GM12878 (cell line): ENCODE data around the gene NIPSNAP3A. TPM values are rescaled to one million over a fixed set of nuclear protein-coding genes. Genes with fewer than 3 reads are reported as not detected.

ENCODE experiments used
- ATAC-seq: fragments of 200-7000 bp; cut with Tn5 transposase; 3 replicates; pipeline ENCODE4 v1.9.1; 2020; ENCODE audit warnings: mild to moderate bottlenecking, moderate library complexity
- BruUV-seq: library from RNA; stranded (reverse); fragments of 400-500 nt; replicated peaks from 2 replicates; lab custom pipeline; 2021; lab: Mats Ljungman, UMichigan
- CTCF ChIA-PET: fragments of 300-600 bp; sonication (Branson Sonifier 250); formaldehyde crosslinking; extraction: SDS; loops from one replicate; lab custom pipeline; 2021; ENCODE audit warnings: inconsistent platforms; lab: Yijun Ruan, JAX
- POLR2A ChIA-PET: fragments of 350-600 bp; formaldehyde crosslinking; extraction: SDS; loops from one replicate; lab custom pipeline; 2021; ENCODE audit warnings: inconsistent platforms; lab: Charles Lee
- RAD21 ChIA-PET: fragments of 300-600 bp; sonication (Branson Sonifier 250); formaldehyde crosslinking; loops from one replicate; lab custom pipeline; 2023; ENCODE audit warnings: antibody characterized with exemption; ENCODE audit not compliant: unreplicated experiment; lab: Charles Lee
- SMC1A ChIA-PET: fragments of 300-600 bp; sonication (Branson Sonifier 250); formaldehyde crosslinking; loops from one replicate; lab custom pipeline; 2023; ENCODE audit not compliant: unreplicated experiment, uncharacterized antibody; lab: Charles Lee
- DNase-seq: peaks from one replicate; pipeline ENCODE4 v3.0.0-alpha.2; 2011; ENCODE audit warnings: low read depth, low spot score
- FAIRE-seq: peaks from 3 replicates; lab custom pipeline; 2011; peaks lifted over from hg19 to GRCh38; lab: Jason Lieb, UNC
- H2AFZ ChIP-seq: 2 replicates; pipeline ENCODE4 v1.6.0; 2011; ENCODE audit warnings: low read depth, low read length, control low read depth; ENCODE audit not compliant: control insufficient read depth
- H3K27ac ChIP-seq: 2 replicates; pipeline ENCODE4 v1.5.1; 2011; ENCODE audit warnings: control low read depth; ENCODE audit not compliant: control insufficient read depth, insufficient read depth
- H3K27me3 ChIP-seq, 2 experiments: replicated peaks in 1 of 2; 2 replicates each; pipeline versions ENCODE4 v1.6.0 to v1.6.1; 2011; ENCODE audit warnings: low read length in 1 of 2; ENCODE audit not compliant: control insufficient read depth in 2 of 2, insufficient read depth in 2 of 2
- H3K36me3 ChIP-seq, 2 experiments: 2 replicates each; pipeline ENCODE4 v1.5.1; 2011; ENCODE audit warnings: low read length in 1 of 2; ENCODE audit not compliant: control insufficient read depth in 2 of 2, insufficient read depth in 2 of 2
- H3K4me1 ChIP-seq: 2 replicates; pipeline ENCODE4 v1.6.1; 2011; ENCODE audit warnings: mild to moderate bottlenecking, low read length, moderate library complexity, mixed read lengths; ENCODE audit not compliant: control insufficient read depth, insufficient read depth
- H3K4me2 ChIP-seq: 2 replicates; pipeline ENCODE4 v1.6.0; 2011; ENCODE audit warnings: control low read depth; ENCODE audit not compliant: control insufficient read depth, insufficient read depth
- H3K4me3 ChIP-seq: fragments of 200-600 bp; sonication (generic); 2 replicates; pipeline ENCODE4 v1.5.1; 2016
- H3K79me2 ChIP-seq: 2 replicates; pipeline ENCODE4 v1.6.0; 2011; ENCODE audit warnings: low read length; ENCODE audit not compliant: control insufficient read depth, insufficient read depth
- H3K9ac ChIP-seq: 2 replicates; pipeline ENCODE4 v1.8.0; 2011; ENCODE audit warnings: low read length, control low read depth, mixed read lengths; ENCODE audit not compliant: control insufficient read depth, insufficient read depth
- H3K9me3 ChIP-seq: replicated peaks from 3 replicates; pipeline ENCODE4 v1.5.1; 2011; ENCODE audit warnings: mild to moderate bottlenecking, low read length; ENCODE audit not compliant: control insufficient read depth, insufficient read depth
- H4K20me1 ChIP-seq: 2 replicates; pipeline ENCODE4 v1.6.0; 2011; ENCODE audit not compliant: control insufficient read depth, insufficient read depth
- BACH1 ChIP-seq: fragments of 450-650 bp; IDR thresholded peaks from 2 replicates; pipeline ENCODE4 v1.6.1; 2017; ENCODE audit warnings: mild to moderate bottlenecking, borderline replicate concordance
- BHLHE40 ChIP-seq, 2 experiments: fragments of 450-650 bp in 1 of 2; IDR thresholded peaks; 2 replicates each; pipeline ENCODE4 v1.6.1; 2011 to 2017; ENCODE audit warnings: low read depth in 2 of 2, borderline replicate concordance in 1 of 2, improper control_type of control experiment in 1 of 2, low read length in 1 of 2, mild to moderate bottlenecking in 1 of 2
- CEBPB ChIP-seq, 2 experiments: fragments of 150-350 bp in 1 of 2; IDR thresholded peaks; 2 replicates each; pipeline ENCODE4 v1.6.1; 2012 to 2014; ENCODE audit warnings: low read depth in 2 of 2, low read length in 2 of 2, borderline replicate concordance in 1 of 2, inconsistent platforms in 1 of 2
- FOXK2 ChIP-seq: fragments of 450-650 bp; IDR thresholded peaks from 2 replicates; pipeline ENCODE4 v1.6.1; 2017; ENCODE audit warnings: mild to moderate bottlenecking, moderate library complexity
- HDGF ChIP-seq: fragments of 450-650 bp; IDR thresholded peaks from 2 replicates; pipeline ENCODE4 v1.6.1; 2016; ENCODE audit warnings: antibody characterized with exemption
- IKZF2 ChIP-seq, 2 experiments: fragments of 450-650 bp; IDR thresholded peaks; 2 replicates each; pipeline ENCODE4 v1.6.1; 2017; ENCODE audit warnings: mild to moderate bottlenecking in 2 of 2, moderate library complexity in 2 of 2
- MXI1 ChIP-seq: fragments of 150-350 bp; IDR thresholded peaks from 2 replicates; pipeline ENCODE4 v1.6.1; 2011; ENCODE audit warnings: low read depth, mild to moderate bottlenecking, inconsistent platforms, low read length, improper control_type of control experiment
- PBX3 ChIP-seq: IDR thresholded peaks from 2 replicates; pipeline ENCODE4 v1.6.1; 2011; ENCODE audit warnings: mild to moderate bottlenecking, low read depth, low read length, moderate library complexity; ENCODE audit not compliant: insufficient replicate concordance
- POLR2A ChIP-seq: IDR thresholded peaks from 2 replicates; pipeline ENCODE4 v1.6.1; 2011; ENCODE audit warnings: low read depth, mild to moderate bottlenecking, low read length
- SP1 ChIP-seq: IDR thresholded peaks from one replicate; pipeline ENCODE4 v1.6.1; 2011; ENCODE audit warnings: low read depth, low read length
- TARDBP ChIP-seq: IDR thresholded peaks from 2 replicates; pipeline ENCODE4 v1.6.1; 2016; ENCODE audit warnings: borderline replicate concordance
- TCF3 ChIP-seq: IDR thresholded peaks from 2 replicates; pipeline ENCODE4 v1.6.1; 2012; ENCODE audit warnings: low read depth, mild to moderate bottlenecking, low read length, borderline replicate concordance; ENCODE audit not compliant: insufficient read depth
- YBX1 ChIP-seq: fragments of 450-650 bp; IDR thresholded peaks from 2 replicates; pipeline ENCODE4 v1.6.1; 2016; ENCODE audit warnings: antibody characterized with exemption
- WGBS: methylation state at CpG from one replicate; pipeline ENCODE4 v1.1.6; 2016; ENCODE audit warnings: low lambda C conversion rate; ENCODE audit not compliant: insufficient replicate concordance, insufficient coverage; ENCODE audit errors: missing lambda C conversion rate; 5-methylcytosine and 5-hydroxymethylcytosine counted together
- in situ Hi-C: fragments of 300-500 bp; cut with MboI; formaldehyde crosslinking; loops from 9 replicates; pipeline ENCODE4 v1.14.3; 2018; ENCODE audit warnings: mixed read lengths
- intact Hi-C: fragments of 100-400 bp; cut with micrococcal nuclease; formaldehyde crosslinking; loops from one replicate; pipeline ENCODE4 v1.14.2; 2022; ENCODE audit not compliant: unreplicated experiment
- polyA plus RNA-seq, 11 experiments: library from polyadenylated mRNA; depleted of rRNA in 4 of 11; unstranded in 6 of 11; stranded (reverse) in 5 of 11; fragments of >200 nt; fragmentation: Nextera tagmentation in 4 of 11; fragmentation: Illumina TruSeq in 1 of 11; extraction: Ambion mirVana in 4 of 11; extraction: Trizol in 1 of 11; gene quantifications; 1 replicate in 1 of 11; 2 replicates in 10 of 11; pipeline versions ENCODE4 v1.2.1 to v1.2.3, GENCODE V29; 2011 to 2016; ENCODE audit warnings: inconsistent platforms in 2 of 11, missing spikeins in 2 of 11, low read depth in 1 of 11
- total RNA-seq, 4 experiments: library from RNA; depleted of rRNA in 3 of 4; stranded (reverse); fragments of >200 nt in 3 of 4; fragmentation: Illumina TruSeq in 1 of 4; extraction: Trizol in 1 of 4; gene quantifications; 2 replicates each; pipeline versions ENCODE4 v1.2.1 to v1.2.3, GENCODE V29; 2013 to 2021
- TF ChIP-seq, protein P1 (sequence below): fragments of 450-650 bp; IDR thresholded peaks from 2 replicates; pipeline ENCODE4 v1.6.1; 2017; ENCODE audit warnings: mild to moderate bottlenecking, moderate library complexity
- TF ChIP-seq, protein P2 (sequence below): fragments of 450-650 bp; formaldehyde crosslinking; IDR thresholded peaks from 2 replicates; pipeline ENCODE4 v1.4.0; 2022; ENCODE audit warnings: mild to moderate bottlenecking, moderate library complexity

The NIPSNAP3A gene
- total and polyA plus RNA-seq, 10 of the 15 experiments (the other 5 are each of a cell fraction or from before 2014, with no cell fraction given): 19.1 to 87.2 (median 34.0) TPM

- H3K4me3 ChIP-seq: no peak overlapping the region
- ChIA-PET SMC1A (interaction anchor here (0.7 to 4.8 kb wide), 11 partner anchors 8 to 946 kb away, joined by 3 to 31 read pairs (median 3); partner anchors contain the start of gene NIPSNAP3B), POLR2A (interaction anchor here (1.0 to 1.2 kb wide), 2 partner anchors 18 to 345 kb away, joined by 3 read pairs; partner anchors contain the start of gene NIPSNAP3B), RAD21 (interaction anchor here (1.0 to 1.3 kb wide), 2 partner anchors 26 to 251 kb away, joined by 3 read pairs; no protein-coding TSS in a partner anchor), CTCF (interaction anchor here (0.5 to 4.0 kb wide), 13 partner anchors 7 to 1349 kb away, joined by 3 to 15 read pairs (median 4); no protein-coding TSS in a partner anchor)
- in situ Hi-C loops: no loop called here
- FAIRE-seq (no peak), ATAC-seq (no peak), DNase-seq (no peak)
- H3K9ac ChIP-seq: no peak overlapping the region
- no peaks in the 10 kb centered on the region for H3K36me3 ChIP-seq
- intact Hi-C loops: loop anchor here (5.0 to 10.0 kb wide), 3 partner anchors 139 to 654 kb away; partner anchors contain the start of genes OR13C2 and SMC2
- BruUV-seq: no TSS peak
- no peaks in the 10 kb centered on the region for H3K9me3 ChIP-seq
- H3K27me3 ChIP-seq: no peaks in the 10 kb centered on the region
- H2AFZ ChIP-seq: no peak overlapping the region
- peaks cover 14% of the 10 kb centered on the region for H3K79me2 ChIP-seq
- H3K27ac ChIP-seq: no peak overlapping the region
- WGBS: 93% methylated on average over 1 of the region's 1 CpG
- H3K4me1 ChIP-seq: peaks cover 12% of the 10 kb centered on the region; the same call in 1 of the 2 replicates
- no peak overlapping the region for H3K4me2 ChIP-seq
- no peaks in the 10 kb centered on the region for H4K20me1 ChIP-seq
- TF ChIP-seq, protein P1, sequence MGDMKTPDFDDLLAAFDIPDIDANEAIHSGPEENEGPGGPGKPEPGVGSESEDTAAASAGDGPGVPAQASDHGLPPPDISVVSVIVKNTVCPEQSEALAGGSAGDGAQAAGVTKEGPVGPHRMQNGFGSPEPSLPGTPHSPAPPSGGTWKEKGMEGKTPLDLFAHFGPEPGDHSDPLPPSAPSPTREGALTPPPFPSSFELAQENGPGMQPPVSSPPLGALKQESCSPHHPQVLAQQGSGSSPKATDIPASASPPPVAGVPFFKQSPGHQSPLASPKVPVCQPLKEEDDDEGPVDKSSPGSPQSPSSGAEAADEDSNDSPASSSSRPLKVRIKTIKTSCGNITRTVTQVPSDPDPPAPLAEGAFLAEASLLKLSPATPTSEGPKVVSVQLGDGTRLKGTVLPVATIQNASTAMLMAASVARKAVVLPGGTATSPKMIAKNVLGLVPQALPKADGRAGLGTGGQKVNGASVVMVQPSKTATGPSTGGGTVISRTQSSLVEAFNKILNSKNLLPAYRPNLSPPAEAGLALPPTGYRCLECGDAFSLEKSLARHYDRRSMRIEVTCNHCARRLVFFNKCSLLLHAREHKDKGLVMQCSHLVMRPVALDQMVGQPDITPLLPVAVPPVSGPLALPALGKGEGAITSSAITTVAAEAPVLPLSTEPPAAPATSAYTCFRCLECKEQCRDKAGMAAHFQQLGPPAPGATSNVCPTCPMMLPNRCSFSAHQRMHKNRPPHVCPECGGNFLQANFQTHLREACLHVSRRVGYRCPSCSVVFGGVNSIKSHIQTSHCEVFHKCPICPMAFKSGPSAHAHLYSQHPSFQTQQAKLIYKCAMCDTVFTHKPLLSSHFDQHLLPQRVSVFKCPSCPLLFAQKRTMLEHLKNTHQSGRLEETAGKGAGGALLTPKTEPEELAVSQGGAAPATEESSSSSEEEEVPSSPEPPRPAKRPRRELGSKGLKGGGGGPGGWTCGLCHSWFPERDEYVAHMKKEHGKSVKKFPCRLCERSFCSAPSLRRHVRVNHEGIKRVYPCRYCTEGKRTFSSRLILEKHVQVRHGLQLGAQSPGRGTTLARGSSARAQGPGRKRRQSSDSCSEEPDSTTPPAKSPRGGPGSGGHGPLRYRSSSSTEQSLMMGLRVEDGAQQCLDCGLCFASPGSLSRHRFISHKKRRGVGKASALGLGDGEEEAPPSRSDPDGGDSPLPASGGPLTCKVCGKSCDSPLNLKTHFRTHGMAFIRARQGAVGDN: no peak
- no peak for TF ChIP-seq BHLHE40 (IDR thresholded peaks at IDR 0.05; ENCODE audit: borderline replicate concordance in 1 of 2, low read depth in 2 of 2, low read length in 1 of 2)
- no peak for TF ChIP-seq FOXK2
- no peak for TF ChIP-seq YBX1
- no peak for TF ChIP-seq PBX3
- TF ChIP-seq POLR2A: no peak
- TF ChIP-seq CEBPB (IDR thresholded peaks at IDR 0.05; ENCODE audit: borderline replicate concordance in 1 of 2, low read depth in 2 of 2, low read length in 2 of 2): no peak
- TF ChIP-seq MXI1: no peak
- TF ChIP-seq BACH1: no peak
- TF ChIP-seq TCF3: no peak
- TF ChIP-seq, protein P2, sequence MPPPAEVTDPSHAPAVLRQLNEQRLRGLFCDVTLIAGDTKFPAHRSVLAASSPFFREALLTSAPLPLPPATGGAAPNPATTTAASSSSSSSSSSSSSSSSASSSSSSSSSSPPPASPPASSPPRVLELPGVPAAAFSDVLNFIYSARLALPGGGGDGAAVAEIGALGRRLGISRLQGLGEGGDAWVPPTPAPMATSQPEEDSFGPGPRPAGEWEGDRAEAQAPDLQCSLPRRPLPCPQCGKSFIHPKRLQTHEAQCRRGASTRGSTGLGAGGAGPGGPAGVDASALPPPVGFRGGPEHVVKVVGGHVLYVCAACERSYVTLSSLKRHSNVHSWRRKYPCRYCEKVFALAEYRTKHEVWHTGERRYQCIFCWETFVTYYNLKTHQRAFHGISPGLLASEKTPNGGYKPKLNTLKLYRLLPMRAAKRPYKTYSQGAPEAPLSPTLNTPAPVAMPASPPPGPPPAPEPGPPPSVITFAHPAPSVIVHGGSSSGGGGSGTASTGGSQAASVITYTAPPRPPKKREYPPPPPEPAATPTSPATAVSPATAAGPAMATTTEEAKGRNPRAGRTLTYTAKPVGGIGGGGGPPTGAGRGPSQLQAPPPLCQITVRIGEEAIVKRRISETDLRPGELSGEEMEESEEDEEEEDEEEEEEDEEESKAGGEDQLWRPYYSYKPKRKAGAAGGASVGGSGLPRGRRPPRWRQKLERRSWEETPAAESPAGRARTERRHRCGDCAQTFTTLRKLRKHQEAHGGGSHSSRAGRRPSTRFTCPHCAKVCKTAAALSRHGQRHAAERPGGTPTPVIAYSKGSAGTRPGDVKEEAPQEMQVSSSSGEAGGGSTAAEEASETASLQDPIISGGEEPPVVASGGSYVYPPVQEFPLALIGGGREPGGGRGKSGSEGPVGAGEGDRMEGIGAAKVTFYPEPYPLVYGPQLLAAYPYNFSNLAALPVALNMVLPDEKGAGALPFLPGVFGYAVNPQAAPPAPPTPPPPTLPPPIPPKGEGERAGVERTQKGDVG (CRISPR knock-in tag): no peak
- no peak for TF ChIP-seq IKZF2 (IDR thresholded peaks at IDR 0.05)
- TF ChIP-seq TARDBP: no peak
- TF ChIP-seq HDGF: no peak
- no peak for TF ChIP-seq SP1
Measured at GRCh38 chr9:104745852-104746251, 1.6 kb upstream of the NIPSNAP3A start.
